HG02588 (cell line): Measurements from ENCODE around the gene ZNF44.
"Not testable (repeated sequence)": the region's sequence is repeated elsewhere in the genome, so short reads cannot be mapped to it uniquely, and the experiment has no call there.

Source experiments
- ATAC-seq: cut with Tn5 transposase; IDR thresholded peaks from one replicate; pipeline ENCODE4 v1.9.1; 2021; ENCODE audit warnings: mild to moderate bottlenecking, moderate library complexity; ENCODE audit not compliant: unreplicated experiment

ZNF44 gene

GRCh38 chr19:12294249-12295158 lies at the start of gene ZNF44:
TSS of gene ZNF44 (minus strand) at chr19:12294883. CDS start at chr19:12294694, 189 bp downstream.
- ATAC-seq: peak; percentile 89

GRCh38 chr19:12333162-12334159 lies 38.8 kb upstream of the ZNF44 start, which contains the start of gene ZNF563:
TSS of gene ZNF563 (minus strand) at chr19:12333633. CDS start at chr19:12333482, 151 bp downstream.
- ATAC-seq: peak; percentile 95

GRCh38 chr19:12331211-12331941 lies 36.7 kb upstream of the ZNF44 start:
- ATAC-seq: no peak

- ATAC-seq: no peak
These were observed 35.7 kb upstream of the ZNF44 start for GRCh38 chr19:12330340-12330739.

- no peak for ATAC-seq
These were observed 31.0 kb upstream of the ZNF44 start for GRCh38 chr19:12325690-12326089.

GRCh38 chr19:12318782-12319413 lies 24.2 kb upstream of the ZNF44 start:
- ATAC-seq: no peak

- ATAC-seq: no peak
These were observed 19.9 kb upstream of the ZNF44 start for GRCh38 chr19:12314553-12314952.

GRCh38 chr19:12308891-12309290 lies 14.2 kb upstream of the ZNF44 start:
- ATAC-seq: not testable (repeated sequence)

GRCh38 chr19:12295191-12295590 lies 508 bp upstream of the ZNF44 start:
- no peak for ATAC-seq

- ATAC-seq: peak; percentile 42
These were observed 870 bp downstream of the ZNF44 start for GRCh38 chr19:12293777-12294248.

GRCh38 chr19:12289790-12290065 lies 5.0 kb downstream of the ZNF44 start:
- ATAC-seq: no peak

- ATAC-seq: no peak
These were observed 6.7 kb downstream of the ZNF44 start for GRCh38 chr19:12287958-12288500.

GRCh38 chr19:12284631-12285030 lies 10.1 kb downstream of the ZNF44 start:
- no peak for ATAC-seq

GRCh38 chr19:12284226-12284625 lies 10.5 kb downstream of the ZNF44 start:
- ATAC-seq: no peak

- ATAC-seq: no peak
These were observed 16.0 kb downstream of the ZNF44 start for GRCh38 chr19:12278713-12279112.

GRCh38 chr19:12272980-12273901 lies 21.4 kb downstream of the ZNF44 start:
- ATAC-seq: no peak

GRCh38 chr19:12272386-12272785 lies 22.3 kb downstream of the ZNF44 start:
- no peak for ATAC-seq

GRCh38 chr19:12270854-12271253 lies 23.8 kb downstream of the ZNF44 start:
- no peak for ATAC-seq
